ENCODE data around the gene ERAP2.
A peak's percentile ranks its signal among the peaks of the same experiment; 100 is the strongest.

Gene ERAP2

DNA sequence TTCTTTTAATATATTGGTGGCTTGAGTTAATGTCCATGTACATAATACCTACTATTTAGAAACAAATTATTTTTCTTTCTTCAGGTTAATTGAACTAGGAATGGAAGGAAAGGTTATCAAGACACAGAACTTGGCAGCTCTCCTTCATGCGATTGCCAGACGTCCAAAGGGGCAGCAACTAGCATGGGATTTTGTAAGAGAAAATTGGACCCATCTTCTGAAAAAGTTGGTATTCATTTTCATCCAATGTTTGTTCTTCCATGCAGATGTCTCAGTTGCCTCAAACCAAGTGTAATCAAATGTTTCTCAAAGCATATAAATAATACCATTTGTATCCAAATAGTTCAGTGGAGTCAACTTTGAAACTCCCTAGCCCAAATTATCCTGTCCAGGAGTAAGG lies 36.9 kb downstream of the ERAP2 start:
- Mint-ChIP-seq H3K9me3 (peaks cover 4% of the 10 kb centered on the region), H3K27me3 (ENCODE audit: low read depth, poor library complexity) (no peaks in the 10 kb centered on the region), H3K36me3 (ENCODE audit: low read depth) (no peaks in the 10 kb centered on the region), H3K4me1 (peaks cover 8% of the 10 kb centered on the region), H3K4me3 (no peak overlapping the region), H3K27ac (no peak overlapping the region)
- TF ChIP-seq, protein P1, sequence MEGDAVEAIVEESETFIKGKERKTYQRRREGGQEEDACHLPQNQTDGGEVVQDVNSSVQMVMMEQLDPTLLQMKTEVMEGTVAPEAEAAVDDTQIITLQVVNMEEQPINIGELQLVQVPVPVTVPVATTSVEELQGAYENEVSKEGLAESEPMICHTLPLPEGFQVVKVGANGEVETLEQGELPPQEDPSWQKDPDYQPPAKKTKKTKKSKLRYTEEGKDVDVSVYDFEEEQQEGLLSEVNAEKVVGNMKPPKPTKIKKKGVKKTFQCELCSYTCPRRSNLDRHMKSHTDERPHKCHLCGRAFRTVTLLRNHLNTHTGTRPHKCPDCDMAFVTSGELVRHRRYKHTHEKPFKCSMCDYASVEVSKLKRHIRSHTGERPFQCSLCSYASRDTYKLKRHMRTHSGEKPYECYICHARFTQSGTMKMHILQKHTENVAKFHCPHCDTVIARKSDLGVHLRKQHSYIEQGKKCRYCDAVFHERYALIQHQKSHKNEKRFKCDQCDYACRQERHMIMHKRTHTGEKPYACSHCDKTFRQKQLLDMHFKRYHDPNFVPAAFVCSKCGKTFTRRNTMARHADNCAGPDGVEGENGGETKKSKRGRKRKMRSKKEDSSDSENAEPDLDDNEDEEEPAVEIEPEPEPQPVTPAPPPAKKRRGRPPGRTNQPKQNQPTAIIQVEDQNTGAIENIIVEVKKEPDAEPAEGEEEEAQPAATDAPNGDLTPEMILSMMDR (IDR thresholded peaks at IDR 0.05) = no peak
- DNase-seq = no peak

DNA sequence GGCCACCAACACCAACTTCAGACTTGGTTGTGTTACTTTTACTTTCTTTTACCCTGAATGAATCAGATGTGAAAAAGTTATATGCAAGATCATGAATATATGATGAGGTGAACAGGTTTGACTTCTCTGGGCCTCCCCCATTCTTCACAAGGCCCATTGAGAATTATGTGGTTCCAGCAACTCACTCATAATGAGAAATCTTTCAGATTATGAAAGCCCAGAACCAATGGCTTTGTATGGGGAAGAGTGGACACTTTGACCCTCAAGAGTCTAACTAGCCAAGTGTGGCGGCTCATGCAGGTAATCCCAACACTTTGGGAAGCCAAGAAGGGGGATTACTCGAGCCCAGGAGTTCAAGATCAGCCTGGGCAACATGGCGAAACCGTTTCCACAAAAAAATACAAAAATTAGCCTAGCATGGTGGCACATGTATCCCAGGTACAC lies 43.5 kb downstream of the ERAP2 start:
- no peak overlapping the region for H3K27ac Mint-ChIP-seq
- TF ChIP-seq, protein P1 (IDR thresholded peaks at IDR 0.05) = no peak
- H3K27me3 Mint-ChIP-seq (ENCODE audit: low read depth, poor library complexity) = no peaks in the 10 kb centered on the region
- no peak overlapping the region for H3K4me3 Mint-ChIP-seq
- no peak for DNase-seq
- peaks cover 4% of the 10 kb centered on the region for H3K9me3 Mint-ChIP-seq
- H3K4me1 Mint-ChIP-seq = peaks cover 18% of the 10 kb centered on the region
- no peaks in the 10 kb centered on the region for H3K36me3 Mint-ChIP-seq (ENCODE audit: low read depth)

DNA sequence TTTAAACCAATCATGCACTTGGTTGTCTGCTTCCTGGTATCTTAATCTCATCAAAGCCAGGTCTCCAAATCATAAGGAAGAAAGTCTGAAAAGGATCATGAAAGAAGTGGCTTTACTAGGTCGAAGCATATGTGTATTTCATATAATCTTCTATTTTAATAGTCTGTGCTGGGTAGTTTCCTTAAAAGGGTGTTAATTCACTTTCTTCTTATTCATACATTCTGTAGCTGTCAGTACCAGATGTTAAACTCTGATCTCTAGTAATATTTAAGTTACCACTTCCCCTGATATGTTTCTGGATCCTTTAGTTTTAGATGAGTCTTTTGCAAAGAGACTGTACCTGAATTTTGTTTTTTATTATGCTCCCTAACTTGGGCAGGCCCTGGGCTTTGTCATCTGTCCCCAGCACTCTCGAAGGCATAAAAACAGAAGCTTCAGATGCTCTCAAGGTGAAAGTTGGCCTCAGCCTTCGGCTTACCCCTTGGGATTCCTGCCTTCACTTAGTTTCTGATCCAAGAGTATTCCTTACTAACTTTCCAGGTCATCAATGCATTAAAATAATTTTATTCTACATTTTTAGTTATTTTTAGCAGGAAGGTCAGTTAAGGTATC lies 44.5 kb downstream of the ERAP2 start:
- Mint-ChIP-seq H3K4me1 (peaks cover 18% of the 10 kb centered on the region), H3K27ac (no peak overlapping the region), H3K9me3 (peaks cover 4% of the 10 kb centered on the region), H3K4me3 (no peak overlapping the region), H3K36me3 (ENCODE audit: low read depth) (no peaks in the 10 kb centered on the region), H3K27me3 (ENCODE audit: low read depth, poor library complexity) (no peaks in the 10 kb centered on the region)
- TF ChIP-seq, protein P1 (IDR thresholded peaks at IDR 0.05) = no peak
- DNase-seq = no peak

DNA sequence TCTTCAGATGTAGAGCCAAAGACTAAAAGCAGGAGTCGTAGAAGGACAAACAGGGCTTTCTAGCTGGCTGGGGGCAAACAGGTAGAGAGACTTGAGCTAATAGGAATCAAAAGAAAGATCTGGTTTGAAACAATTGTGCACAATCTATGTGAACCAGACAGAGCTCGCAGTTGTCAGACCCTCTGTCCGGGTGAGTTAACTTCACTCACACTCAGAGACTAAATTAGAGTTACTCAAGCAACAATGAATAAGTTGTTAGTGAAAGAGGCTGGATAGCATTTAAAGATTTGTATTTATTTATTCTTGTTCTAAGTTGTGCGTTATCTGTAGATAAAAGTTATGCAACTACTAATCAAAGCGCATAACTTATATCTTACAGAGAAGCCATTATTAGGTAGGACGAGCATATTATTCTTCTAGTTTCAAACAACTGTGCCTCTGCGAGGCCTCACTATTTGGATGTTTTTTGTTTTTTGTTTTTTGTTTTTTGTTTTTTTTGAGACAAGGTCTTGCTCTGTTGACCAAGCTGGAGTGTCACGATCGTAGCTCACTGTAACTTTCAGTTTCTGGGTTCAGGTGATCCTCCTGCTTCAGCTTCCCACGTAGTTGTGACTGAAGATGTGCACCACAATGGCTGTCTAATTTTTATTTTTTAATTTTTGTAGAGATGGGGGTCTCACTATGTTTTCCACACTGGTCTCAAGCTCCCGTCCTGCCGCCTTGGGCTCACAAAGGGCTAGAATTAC lies 46.4 kb downstream of the ERAP2 start:
- no peak for DNase-seq
- Mint-ChIP-seq H3K36me3 (ENCODE audit: low read depth) (no peaks in the 10 kb centered on the region), H3K27me3 (ENCODE audit: low read depth, poor library complexity) (no peaks in the 10 kb centered on the region), H3K9me3 (no peaks in the 10 kb centered on the region), H3K4me1 (peaks cover 18% of the 10 kb centered on the region), H3K27ac (peak overlapping the region; percentile 32), H3K4me3 (no peak overlapping the region)
- TF ChIP-seq, protein P1 (IDR thresholded peaks at IDR 0.05) = no peak

DNA sequence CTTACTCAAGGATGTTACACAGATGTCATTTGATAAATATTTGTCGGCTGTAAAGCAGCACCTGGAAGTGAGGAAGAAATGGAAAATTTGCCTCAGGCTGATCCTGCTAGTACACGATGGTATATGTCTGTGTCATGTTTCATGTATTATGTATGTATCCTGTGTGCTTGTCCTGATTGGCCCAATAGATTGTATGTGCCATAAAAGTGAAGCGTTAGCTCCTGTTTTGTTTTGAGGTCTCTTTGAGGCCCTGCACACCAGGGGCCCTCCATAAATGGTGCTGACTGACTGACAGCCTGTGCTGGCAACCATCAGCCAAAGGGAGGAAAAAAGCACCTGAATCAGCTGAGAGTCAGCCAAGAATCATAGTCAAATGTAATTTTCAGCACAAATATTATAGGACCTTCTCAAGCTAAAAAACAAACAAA lies 47.7 kb downstream of the ERAP2 start:
- no peak overlapping the region for H3K4me3 Mint-ChIP-seq
- TF ChIP-seq, protein P1 (IDR thresholded peaks at IDR 0.05) = no peak
- DNase-seq = no peak
- peak overlapping the region; percentile 71 for H3K27ac Mint-ChIP-seq
- no peaks in the 10 kb centered on the region for H3K9me3 Mint-ChIP-seq
- H3K4me1 Mint-ChIP-seq = peaks cover 18% of the 10 kb centered on the region
- H3K36me3 Mint-ChIP-seq (ENCODE audit: low read depth) = no peaks in the 10 kb centered on the region
- H3K27me3 Mint-ChIP-seq (ENCODE audit: low read depth, poor library complexity) = no peaks in the 10 kb centered on the region
